Lung (tissue), 12 donors: ENCODE measurements around the gene RAD18. TPM values are rescaled to one million over a fixed set of nuclear protein-coding genes. Genes with fewer than 3 reads are reported as not detected.
A peak's percentile ranks its signal among the peaks of the same experiment; 100 is the strongest.

Experiments used
- ATAC-seq: fragments of 200-7000 bp; cut with Tn5 transposase; one replicate; pipeline ENCODE4 v1.9.1; 2020; ENCODE audit warnings: moderate number of reproducible peaks; ENCODE audit not compliant: insufficient read depth, low FRiP score
- DNase-seq, 3 donors: peaks; one replicate each; pipeline ENCODE4 v3.0.0-alpha.2; 2013 to 2017
- H3K27ac ChIP-seq, 2 donors: one replicate each; pipeline ENCODE4 v1.5.1; 2013; ENCODE audit warnings: mild to moderate bottlenecking in 2 of 2, moderate library complexity in 2 of 2, control low read depth in 1 of 2, inconsistent platforms in 1 of 2, low read depth in 1 of 2, low read length in 1 of 2
- H3K27me3 ChIP-seq, 3 donors: one replicate each; pipeline ENCODE4 v1.5.1; 2013; ENCODE audit warnings: low read length in 2 of 3; ENCODE audit not compliant: control insufficient read depth in 3 of 3, insufficient read depth in 3 of 3
- H3K36me3 ChIP-seq, 4 donors: one replicate each; pipeline ENCODE4 v1.5.1; 2013; ENCODE audit warnings: low read length in 4 of 4, mild to moderate bottlenecking in 1 of 4, moderate library complexity in 1 of 4; ENCODE audit not compliant: control insufficient read depth in 4 of 4, insufficient read depth in 4 of 4
- H3K4me1 ChIP-seq, 5 donors: one replicate each; pipeline ENCODE4 v1.5.1; 2013; ENCODE audit warnings: low read length in 5 of 5, mild to moderate bottlenecking in 2 of 5, moderate library complexity in 1 of 5; ENCODE audit not compliant: control insufficient read depth in 5 of 5, insufficient read depth in 5 of 5
- H3K4me3 ChIP-seq: one replicate; pipeline ENCODE4 v1.5.1; 2013; ENCODE audit warnings: mild to moderate bottlenecking, control low read depth, moderate library complexity
- H3K9ac ChIP-seq, 2 donors: one replicate each; pipeline ENCODE4 v1.5.1; 2013; ENCODE audit warnings: low read length in 2 of 2, control low read depth in 1 of 2; ENCODE audit not compliant: insufficient read depth in 1 of 2
- H3K9me3 ChIP-seq, 4 donors: one replicate each; pipeline ENCODE4 v1.5.1; 2013; ENCODE audit warnings: low read length in 3 of 4, mild to moderate bottlenecking in 1 of 4, moderate library complexity in 1 of 4; ENCODE audit not compliant: control insufficient read depth in 4 of 4, insufficient read depth in 3 of 4
- CTCF ChIP-seq: IDR thresholded peaks from 2 replicates; pipeline ENCODE4 v1.5.1; 2012; ENCODE audit warnings: mild to moderate bottlenecking; ENCODE audit errors: control extremely low read depth, extremely low read depth
- WGBS, 2 donors: extraction: QIAGEN DNeasy Blood & Tissue Kit; methylation state at CpG; one replicate each; pipeline ENCODE4 v1.1.7; 2013; 5-methylcytosine and 5-hydroxymethylcytosine counted together
- polyA plus RNA-seq, 2 donors: library from polyadenylated mRNA; stranded (reverse); fragments of 200-250 nt; gene quantifications; one replicate each; pipeline ENCODE4 v1.2.1, GENCODE V29; 2013
- total RNA-seq, 2 donors: library from RNA; depleted of rRNA in 1 of 2; stranded (reverse); fragments of >200 nt in 1 of 2; gene quantifications; one replicate each; pipeline ENCODE4 v1.2.1, GENCODE V29; 2014 to 2021
- donor health status: control.
- donor health status: control.
- donor health status: Bipolar disorder and iron deficiency.
- donor health status: healthy.
- donor health status: DM: yes; HTN: yes; CAD: no.

RAD18 gene
- total and polyA plus RNA-seq, 4 donors, result 2.1 to 23.6 (median 6.3) TPM

- WGBS, 2 donors, result 81 to 82% methylated on average over 4 of the region's 4 CpGs
- H3K36me3 ChIP-seq, result peaks cover 0 to 16% (median 2%) of the 10 kb centered on the region in 4 donors
- H3K4me1 ChIP-seq, result peaks cover 0 to 35% (median 16%) of the 10 kb centered on the region in 5 donors
- H3K9ac ChIP-seq, result no peak overlapping the region
- H3K4me3 ChIP-seq, result no peak overlapping the region
- no peaks in the 10 kb centered on the region for H3K27me3 ChIP-seq
- TF ChIP-seq CTCF, result no peak
- DNase-seq (no peak), ATAC-seq (no peak)
- H3K9me3 ChIP-seq, result peaks cover 0 to 3% (median 0%) of the 10 kb centered on the region in 4 donors
- no peak overlapping the region for H3K27ac ChIP-seq
These were observed 76.7 kb downstream of the RAD18 start for GRCh38 chr3:8886546-8886945.

- peaks cover 0 to 3% (median 0%) of the 10 kb centered on the region in 4 donors for H3K9me3 ChIP-seq
- no peak overlapping the region for H3K4me3 ChIP-seq
- peaks cover 0 to 18% (median 2%) of the 10 kb centered on the region in 4 donors for H3K36me3 ChIP-seq
- H3K9ac ChIP-seq, result no peak overlapping the region
- H3K27ac ChIP-seq, result no peak overlapping the region
- no peak for TF ChIP-seq CTCF
- H3K4me1 ChIP-seq, result peaks cover 0 to 35% (median 16%) of the 10 kb centered on the region in 5 donors
- ATAC-seq, result no peak
- peak in 2 of 3 donors; percentile 76 to 79 for DNase-seq
- no peaks in the 10 kb centered on the region for H3K27me3 ChIP-seq
These were observed 77.5 kb downstream of the RAD18 start for GRCh38 chr3:8885536-8886316.

- ATAC-seq (no peak), DNase-seq (no peak)
- Histone ChIP-seq H3K4me3 (no peak overlapping the region), H3K9ac (no peak overlapping the region), H3K36me3 (peaks cover 0 to 17% (median 3%) of the 10 kb centered on the region in 4 donors), H3K27me3 (no peaks in the 10 kb centered on the region), H3K4me1 (peaks cover 0 to 35% (median 16%) of the 10 kb centered on the region in 5 donors), H3K9me3 (peaks cover 0 to 3% (median 0%) of the 10 kb centered on the region in 4 donors), H3K27ac (no peak overlapping the region)
- WGBS, 2 donors, result 77 to 79% methylated on average over 1 of the region's 1 CpG
- no peak for TF ChIP-seq CTCF
These were observed 78.5 kb downstream of the RAD18 start for GRCh38 chr3:8884630-8885290.
